HCT116 (cell line): ENCODE measurements around the gene MUSTN1. TPM values are rescaled to one million over a fixed set of nuclear protein-coding genes. Genes with fewer than 3 reads are reported as not detected.

ENCODE experiments used
- ATAC-seq: fragments of 200-7000 bp; cut with Tn5 transposase; 2 replicates; pipeline ENCODE4 v1.9.1; 2020; ENCODE audit warnings: mild to moderate bottlenecking, moderate library complexity
- BruUV-seq: library from RNA; stranded (reverse); fragments of 400-500 nt; replicated peaks from 2 replicates; lab custom pipeline; 2021; lab: Mats Ljungman, UMichigan
- CTCF ChIA-PET: fragments of 300-600 bp; sonication (Branson Sonifier 250); formaldehyde crosslinking; loops from one replicate; lab custom pipeline; 2021; ENCODE audit warnings: antibody characterized with exemption; lab: Charles Lee
- POLR2A ChIA-PET: fragments of 300-600, 350-600 bp; sonication (Branson Sonifier 250); formaldehyde crosslinking; loops from one replicate; lab custom pipeline; 2021; ENCODE audit warnings: antibody characterized with exemption; lab: Charles Lee
- RAD21 ChIA-PET, 2 experiments: fragments of 300-600 bp; sonication (Branson Sonifier 250); formaldehyde crosslinking; loops; one replicate each; lab custom pipeline; 2023; ENCODE audit warnings: low total read pairs in 2 of 2; ENCODE audit not compliant: uncharacterized antibody in 2 of 2, unreplicated experiment in 2 of 2, low non-redundant PET in 1 of 2; lab: Charles Lee
- DNase-seq: peaks from one replicate; pipeline ENCODE4 v3.0.0-alpha.2; 2010; ENCODE audit warnings: low read depth, low spot score
- H2AFZ ChIP-seq: fragments of 200-600 bp; shearing (Covaris generic), sonication (generic); 2 replicates; pipeline ENCODE4 v1.6.1; 2017; ENCODE audit warnings: low read depth, mixed run types, mixed read lengths, antibody characterized with exemption, low read length; ENCODE audit not compliant: poor library complexity, severe bottlenecking
- H3K27ac ChIP-seq: 2 replicates; pipeline ENCODE4 v1.5.1; 2012; ENCODE audit warnings: low read depth, low read length
- H3K27me3 ChIP-seq: fragments of 200-600 bp; sonication (generic); 2 replicates; pipeline ENCODE4 v1.6.1; 2016; ENCODE audit warnings: mixed run types, low read length, mixed read lengths; ENCODE audit not compliant: insufficient read depth
- H3K36me3 ChIP-seq, 2 experiments: fragments of 200-500 bp in 1 of 2; fragments of 200-600 bp in 1 of 2; sonication (Bioruptor generic) in 1 of 2; sonication (generic) in 1 of 2; 2 replicates each; pipeline versions ENCODE4 v1.5.1 to v1.6.1; 2014 to 2016; ENCODE audit warnings: low read length in 2 of 2, inconsistent platforms in 1 of 2, mixed read lengths in 1 of 2, mixed run types in 1 of 2; ENCODE audit not compliant: insufficient read depth in 2 of 2, control insufficient read depth in 1 of 2
- H3K4me1 ChIP-seq, 2 experiments: fragments of 200-600 bp in 1 of 2; sonication (generic) in 1 of 2; 2 replicates each; pipeline versions ENCODE4 v1.5.1 to v1.6.1; 2012 to 2017; ENCODE audit warnings: low read length in 2 of 2, inconsistent platforms in 1 of 2, mild to moderate bottlenecking in 1 of 2, mixed read lengths in 1 of 2, mixed run types in 1 of 2, moderate library complexity in 1 of 2; ENCODE audit not compliant: insufficient read depth in 2 of 2, control insufficient read depth in 1 of 2
- H3K4me2 ChIP-seq: fragments of 200-600 bp; sonication (generic); 2 replicates; pipeline ENCODE4 v1.6.1; 2017; ENCODE audit warnings: mixed run types, low read length, mixed read lengths
- H3K4me3 ChIP-seq, 2 experiments: fragments of 200-600 bp in 1 of 2; sonication (generic) in 1 of 2; replicated peaks in 1 of 2; 2 replicates each; pipeline ENCODE4 v1.5.1; 2011 to 2016; ENCODE audit warnings: low read length in 2 of 2, control low read depth in 1 of 2, low read depth in 1 of 2, mild to moderate bottlenecking in 1 of 2, mixed read lengths in 1 of 2, mixed run types in 1 of 2
- H3K79me2 ChIP-seq: fragments of 200-600 bp; sonication (generic); 2 replicates; pipeline ENCODE4 v1.6.1; 2017; ENCODE audit warnings: mild to moderate bottlenecking, mixed run types, low read length, moderate library complexity, mixed read lengths; ENCODE audit not compliant: insufficient read depth
- H3K9ac ChIP-seq: fragments of 200-600 bp; sonication (generic); 2 replicates; pipeline ENCODE4 v1.6.1; 2016; ENCODE audit warnings: low read length, mixed read lengths
- H3K9me2 ChIP-seq: fragments of 200-600 bp; sonication (generic), shearing (Covaris generic); 2 replicates; pipeline ENCODE4 v1.6.1; 2017; ENCODE audit warnings: mixed run types, mild to moderate bottlenecking, moderate library complexity; ENCODE audit not compliant: insufficient read depth
- H3K9me3 ChIP-seq, 2 experiments: fragments of 200-500 bp in 1 of 2; fragments of 200-600 bp in 1 of 2; sonication (Bioruptor generic) in 1 of 2; sonication (generic) in 1 of 2; 2 replicates each; pipeline ENCODE4 v1.6.1; 2014 to 2017; ENCODE audit warnings: low read length in 2 of 2, mixed read lengths in 2 of 2, inconsistent platforms in 1 of 2, low read depth in 1 of 2, mild to moderate bottlenecking in 1 of 2, mixed run types in 1 of 2, moderate library complexity in 1 of 2; ENCODE audit not compliant: control insufficient read depth in 1 of 2, insufficient read depth in 1 of 2
- H4K20me1 ChIP-seq: fragments of 200-600 bp; sonication (generic), shearing (Covaris generic); 2 replicates; pipeline ENCODE4 v1.6.1; 2017; ENCODE audit warnings: mixed run types, mild to moderate bottlenecking, moderate library complexity; ENCODE audit not compliant: insufficient read depth
- CBX3 ChIP-seq: IDR thresholded peaks from 2 replicates; pipeline ENCODE4 v1.6.1; 2012; ENCODE audit warnings: low read depth
- EGR1 ChIP-seq: IDR thresholded peaks from 2 replicates; pipeline ENCODE4 v1.6.1; 2012; ENCODE audit warnings: low read depth
- ELF1 ChIP-seq: IDR thresholded peaks from 2 replicates; pipeline ENCODE4 v1.6.1; 2012; ENCODE audit warnings: low read depth, borderline replicate concordance
- EZH2 ChIP-seq: fragments of 200-600 bp; sonication (generic); IDR thresholded peaks from 2 replicates; pipeline ENCODE4 v1.6.1; 2017; ENCODE audit warnings: antibody characterized with exemption, mixed run types
- EZH2phosphoT487 ChIP-seq: fragments of 200-600 bp; IDR thresholded peaks from 2 replicates; pipeline ENCODE4 v1.6.1; 2018; ENCODE audit warnings: antibody characterized with exemption, borderline replicate concordance
- JUND ChIP-seq: IDR thresholded peaks from 2 replicates; pipeline ENCODE4 v1.6.1; 2012
- POLR2A ChIP-seq: IDR thresholded peaks from 2 replicates; pipeline ENCODE4 v1.7.0; 2011; ENCODE audit warnings: borderline replicate concordance; ENCODE audit not compliant: insufficient read depth, insufficient read length; ENCODE audit errors: extremely low read depth
- REST ChIP-seq: IDR thresholded peaks from 2 replicates; pipeline ENCODE4 v1.6.1; 2012; ENCODE audit warnings: low read depth
- SP1 ChIP-seq: IDR thresholded peaks from 2 replicates; pipeline ENCODE4 v1.6.1; 2012; ENCODE audit warnings: low read depth
- SRF ChIP-seq: IDR thresholded peaks from 2 replicates; pipeline ENCODE4 v1.6.1; 2012; ENCODE audit warnings: low read depth
- ZBTB33 ChIP-seq: IDR thresholded peaks from 2 replicates; pipeline ENCODE4 v1.6.1; 2011; ENCODE audit warnings: mild to moderate bottlenecking, low read length, moderate library complexity; ENCODE audit not compliant: insufficient replicate concordance; ENCODE audit errors: extremely low read depth
- ZNF274 ChIP-seq: fragments of 200-500 bp; sonication (Bioruptor generic); IDR thresholded peaks from 2 replicates; pipeline ENCODE4 v1.6.1; 2014; ENCODE audit warnings: mild to moderate bottlenecking, low read depth, low read length, inconsistent platforms
- intact Hi-C: fragments of 100-400 bp; cut with micrococcal nuclease; formaldehyde crosslinking; loops from 2 replicates; pipeline ENCODE4 v1.10.0; 2022
- total RNA-seq: library from RNA; stranded (reverse); gene quantifications from one replicate; pipeline ENCODE4 v1.2.1, GENCODE V29; 2021; ENCODE audit not compliant: unreplicated experiment
- TF ChIP-seq, protein P1 (sequence below), 3 experiments: fragments of 200-600 bp in 1 of 3; sonication (generic) in 1 of 3; IDR thresholded peaks in 2 of 3; conservative IDR thresholded peaks in 1 of 3; 2 replicates each; pipeline ENCODE4 v1.5.1; 2012 to 2017; ENCODE audit warnings: low read depth in 2 of 3, low read length in 2 of 3, antibody characterized with exemption in 1 of 3, borderline replicate concordance in 1 of 3, control low read depth in 1 of 3, mild to moderate bottlenecking in 1 of 3, mixed read lengths in 1 of 3, mixed run types in 1 of 3, moderate library complexity in 1 of 3; ENCODE audit not compliant: insufficient read depth in 1 of 3
- TF ChIP-seq, protein P2 (sequence below): IDR thresholded peaks from 2 replicates; pipeline ENCODE4 v1.6.1; 2012

The MUSTN1 gene
- total RNA-seq, 1 experiment from 2014 or later: 0.44 TPM

DNA sequence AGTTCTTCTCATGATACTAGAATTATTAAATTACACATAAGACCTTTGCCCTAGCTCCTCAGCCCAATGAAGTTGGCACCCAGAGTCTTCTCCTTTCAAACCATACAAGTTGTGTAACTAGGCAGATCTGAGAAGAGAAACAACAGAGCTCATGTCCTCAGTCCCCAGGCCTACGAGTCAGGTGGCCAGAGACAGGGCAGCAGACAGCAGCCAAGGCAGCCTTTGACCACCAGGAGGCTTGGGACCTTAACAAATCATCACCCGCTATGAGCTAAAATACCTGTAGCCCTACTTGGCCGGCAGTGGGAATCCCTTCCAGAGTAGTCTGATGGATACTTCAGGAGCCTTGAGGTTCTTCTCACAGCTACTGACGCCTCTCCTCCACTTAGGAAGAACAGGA lies 44.3 kb upstream of the MUSTN1 start:
- H2AFZ ChIP-seq: no peak overlapping the region
- ChIA-PET CTCF (interaction anchor here (1.0 kb wide), 1 partner anchor 56 kb away, joined by 3 read pairs; no protein-coding TSS in a partner anchor), POLR2A (no interaction called here), RAD21 (no interaction called here)
- ATAC-seq (peak; percentile 62), DNase-seq (no peak)
- no peaks in the 10 kb centered on the region for H3K27me3 ChIP-seq
- H3K9me2 ChIP-seq: no peaks in the 10 kb centered on the region
- no peaks in the 10 kb centered on the region for H3K79me2 ChIP-seq
- no TSS peak for BruUV-seq
- H3K4me1 ChIP-seq: no peaks in the 10 kb centered on the region; a peak in 1 of 4 replicates
- no peak overlapping the region for H3K4me2 ChIP-seq
- no peaks in the 10 kb centered on the region for H4K20me1 ChIP-seq
- no peaks in the 10 kb centered on the region for H3K36me3 ChIP-seq
- H3K9ac ChIP-seq: no peak overlapping the region
- H3K9me3 ChIP-seq: no peaks in the 10 kb centered on the region
- intact Hi-C loops: no loop called here
- TF ChIP-seq, protein P1, sequence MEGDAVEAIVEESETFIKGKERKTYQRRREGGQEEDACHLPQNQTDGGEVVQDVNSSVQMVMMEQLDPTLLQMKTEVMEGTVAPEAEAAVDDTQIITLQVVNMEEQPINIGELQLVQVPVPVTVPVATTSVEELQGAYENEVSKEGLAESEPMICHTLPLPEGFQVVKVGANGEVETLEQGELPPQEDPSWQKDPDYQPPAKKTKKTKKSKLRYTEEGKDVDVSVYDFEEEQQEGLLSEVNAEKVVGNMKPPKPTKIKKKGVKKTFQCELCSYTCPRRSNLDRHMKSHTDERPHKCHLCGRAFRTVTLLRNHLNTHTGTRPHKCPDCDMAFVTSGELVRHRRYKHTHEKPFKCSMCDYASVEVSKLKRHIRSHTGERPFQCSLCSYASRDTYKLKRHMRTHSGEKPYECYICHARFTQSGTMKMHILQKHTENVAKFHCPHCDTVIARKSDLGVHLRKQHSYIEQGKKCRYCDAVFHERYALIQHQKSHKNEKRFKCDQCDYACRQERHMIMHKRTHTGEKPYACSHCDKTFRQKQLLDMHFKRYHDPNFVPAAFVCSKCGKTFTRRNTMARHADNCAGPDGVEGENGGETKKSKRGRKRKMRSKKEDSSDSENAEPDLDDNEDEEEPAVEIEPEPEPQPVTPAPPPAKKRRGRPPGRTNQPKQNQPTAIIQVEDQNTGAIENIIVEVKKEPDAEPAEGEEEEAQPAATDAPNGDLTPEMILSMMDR (IDR thresholded peaks at IDR 0.05 in 2 of 3, conservative IDR thresholded peaks at IDR 0.05 in 1 of 3; ENCODE audit: borderline replicate concordance in 1 of 3, insufficient read depth in 1 of 3, low read depth in 2 of 3, low read length in 2 of 3): peak in 2 of 3 experiments; percentile 31 to 41; a peak in 4 of 6 replicates
- no peak for TF ChIP-seq POLR2A
- no peak overlapping the region for H3K27ac ChIP-seq
- H3K4me3 ChIP-seq: no peak overlapping the region

DNA sequence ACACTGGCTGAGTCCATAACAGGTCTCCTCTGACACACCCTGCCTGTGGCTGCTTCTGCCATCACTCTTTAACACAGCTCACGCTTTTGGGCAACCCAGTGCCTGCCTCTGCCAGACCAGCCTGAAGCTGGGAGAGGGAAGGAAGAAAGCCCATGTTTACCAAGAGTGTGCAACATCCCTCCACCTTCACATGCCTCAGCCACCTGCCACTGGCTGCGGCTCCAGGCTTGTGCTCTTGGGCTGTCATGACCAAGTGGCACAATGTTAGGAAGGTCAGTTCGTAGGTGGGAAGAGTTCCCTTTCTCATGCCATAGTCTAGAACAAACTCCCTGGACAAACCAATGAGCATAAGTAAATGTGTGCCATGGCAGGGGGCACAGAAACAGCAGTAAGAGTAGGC lies 42.3 kb upstream of the MUSTN1 start:
- no peaks in the 10 kb centered on the region for H4K20me1 ChIP-seq
- no peak overlapping the region for H3K27ac ChIP-seq
- ChIA-PET CTCF (no interaction called here), RAD21 (no interaction called here), POLR2A (no interaction called here)
- no peak overlapping the region for H3K9ac ChIP-seq
- no peak overlapping the region for H3K4me2 ChIP-seq
- H3K4me3 ChIP-seq: no peak overlapping the region
- no peaks in the 10 kb centered on the region for H3K9me2 ChIP-seq
- H3K36me3 ChIP-seq: no peaks in the 10 kb centered on the region
- no peaks in the 10 kb centered on the region for H3K79me2 ChIP-seq
- no peaks in the 10 kb centered on the region; a peak in 1 of 4 replicates for H3K4me1 ChIP-seq
- TF ChIP-seq EGR1 (no peak), SP1 (no peak), EZH2 (no peak), REST (no peak), EZH2phosphoT487 (no peak), ZBTB33 (no peak), ELF1 (no peak), CBX3 (no peak), SRF (no peak), ZNF274 (no peak), JUND (no peak)
- TF ChIP-seq, protein P2, sequence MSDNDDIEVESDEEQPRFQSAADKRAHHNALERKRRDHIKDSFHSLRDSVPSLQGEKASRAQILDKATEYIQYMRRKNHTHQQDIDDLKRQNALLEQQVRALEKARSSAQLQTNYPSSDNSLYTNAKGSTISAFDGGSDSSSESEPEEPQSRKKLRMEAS: no peak
- H2AFZ ChIP-seq: no peak overlapping the region
- DNase-seq: no peak
- BruUV-seq: no TSS peak
- ATAC-seq: no peak
- H3K27me3 ChIP-seq: no peaks in the 10 kb centered on the region
- no peaks in the 10 kb centered on the region for H3K9me3 ChIP-seq
- intact Hi-C loops: no loop called here
